Erythroblast (primary cell): ENCODE results near the gene DENND2D.

Experiments
- GATA1 ChIP-seq: IDR thresholded peaks from 2 replicates; pipeline ENCODE4 v1.6.1; 2011; ENCODE audit warnings: low read depth, mild to moderate bottlenecking, control low read depth, low read length, moderate library complexity
- POLR2A ChIP-seq: IDR thresholded peaks from 2 replicates; pipeline ENCODE4 v1.6.1; 2011; ENCODE audit warnings: mild to moderate bottlenecking, low read length

DNA sequence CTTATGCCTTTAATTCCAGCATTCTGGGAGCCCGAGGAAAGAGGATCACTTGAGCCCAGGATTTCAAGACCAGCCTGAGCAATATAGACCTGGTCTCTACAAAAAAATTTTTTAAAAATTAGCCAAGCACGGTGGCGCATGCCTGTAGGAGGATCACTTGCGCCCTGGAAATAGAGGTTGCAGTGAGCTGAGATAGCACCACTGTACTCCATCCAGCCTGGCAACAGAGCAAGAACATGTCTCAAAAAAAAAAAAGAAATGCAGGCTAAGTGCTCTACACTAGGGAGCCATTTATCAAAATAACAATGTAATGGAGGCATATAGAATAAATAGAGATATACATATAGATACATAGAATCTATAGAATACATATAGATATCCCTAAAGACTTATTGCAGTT lies 37.1 kb downstream of the DENND2D start:
- TF ChIP-seq POLR2A (no peak), GATA1 (no peak)
